ENCODE data around the gene DEFB127. TPM values are rescaled to one million over a fixed set of nuclear protein-coding genes. Genes with fewer than 3 reads are reported as not detected.

DEFB127 gene
- total and polyA plus RNA-seq, 10 of the 15 experiments (the other 5 are each of a cell fraction or from before 2014, with no cell fraction given): not detected

DNA sequence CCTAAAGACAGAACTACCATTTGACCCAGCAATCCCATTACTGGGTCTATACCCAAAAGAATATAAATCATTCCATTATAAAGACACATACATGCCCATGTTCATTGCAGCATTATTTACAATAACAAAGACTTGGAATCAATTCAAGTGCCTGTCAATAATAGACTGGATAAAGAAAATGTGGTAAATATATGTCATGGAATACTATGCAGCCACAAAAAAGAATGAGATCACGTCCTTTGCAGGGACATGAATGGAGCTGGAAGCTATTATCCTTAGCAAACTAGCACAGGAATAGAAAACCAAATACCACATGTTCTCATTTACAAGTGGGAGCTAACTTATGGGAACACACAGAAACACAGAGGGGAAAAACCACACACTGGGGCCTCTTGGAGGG lies 41.0 kb downstream of the DEFB127 start:
- ATAC-seq (no peak), FAIRE-seq (no peak), DNase-seq (ENCODE audit: low read depth, low spot score) (no peak)
- Histone ChIP-seq H3K4me2 (ENCODE audit: control insufficient read depth, insufficient read depth) (no peak overlapping the region), H3K27me3 (replicated peaks in 1 of 2; ENCODE audit: control insufficient read depth in 2 of 2, insufficient read depth in 2 of 2, low read length in 1 of 2) (peaks cover 0 to 3% of the 10 kb centered on the region in 2 experiments; a peak in 2 of 4 replicates), H3K36me3 (ENCODE audit: control insufficient read depth in 2 of 2, insufficient read depth in 2 of 2, low read length in 1 of 2) (no peaks in the 10 kb centered on the region), H3K4me1 (ENCODE audit: control insufficient read depth, insufficient read depth, low read length) (no peaks in the 10 kb centered on the region), H3K4me3 (no peak overlapping the region), H3K79me2 (ENCODE audit: control insufficient read depth, insufficient read depth, low read length) (no peaks in the 10 kb centered on the region), H4K20me1 (ENCODE audit: control insufficient read depth, insufficient read depth) (no peaks in the 10 kb centered on the region), H2AFZ (ENCODE audit: control insufficient read depth, low read depth, low read length) (no peak overlapping the region), H3K9ac (ENCODE audit: control insufficient read depth, insufficient read depth, low read length) (no peak overlapping the region), H3K9me3 (replicated peaks; ENCODE audit: control insufficient read depth, insufficient read depth, low read length) (no peaks in the 10 kb centered on the region), H3K27ac (ENCODE audit: control insufficient read depth, insufficient read depth) (no peak overlapping the region)
- ChIA-PET POLR2A (no interaction called here), RAD21 (ENCODE audit: unreplicated experiment) (no interaction called here), SMC1A (ENCODE audit: uncharacterized antibody, unreplicated experiment) (no interaction called here), CTCF (no interaction called here)
- 5% methylated on average over 1 of the region's 1 CpG for WGBS (ENCODE audit: insufficient coverage, insufficient replicate concordance, low lambda C conversion rate, missing lambda C conversion rate)
- intact Hi-C loops (cut with micrococcal nuclease; ENCODE audit: unreplicated experiment): no loop called here
- in situ Hi-C loops (cut with MboI): no loop called here
- TF ChIP-seq PML (IDR thresholded peaks at IDR 0.05; ENCODE audit: low read length) (no peak), CBFB (IDR thresholded peaks at IDR 0.05; ENCODE audit: low read depth) (no peak)
- TF ChIP-seq, protein P1, sequence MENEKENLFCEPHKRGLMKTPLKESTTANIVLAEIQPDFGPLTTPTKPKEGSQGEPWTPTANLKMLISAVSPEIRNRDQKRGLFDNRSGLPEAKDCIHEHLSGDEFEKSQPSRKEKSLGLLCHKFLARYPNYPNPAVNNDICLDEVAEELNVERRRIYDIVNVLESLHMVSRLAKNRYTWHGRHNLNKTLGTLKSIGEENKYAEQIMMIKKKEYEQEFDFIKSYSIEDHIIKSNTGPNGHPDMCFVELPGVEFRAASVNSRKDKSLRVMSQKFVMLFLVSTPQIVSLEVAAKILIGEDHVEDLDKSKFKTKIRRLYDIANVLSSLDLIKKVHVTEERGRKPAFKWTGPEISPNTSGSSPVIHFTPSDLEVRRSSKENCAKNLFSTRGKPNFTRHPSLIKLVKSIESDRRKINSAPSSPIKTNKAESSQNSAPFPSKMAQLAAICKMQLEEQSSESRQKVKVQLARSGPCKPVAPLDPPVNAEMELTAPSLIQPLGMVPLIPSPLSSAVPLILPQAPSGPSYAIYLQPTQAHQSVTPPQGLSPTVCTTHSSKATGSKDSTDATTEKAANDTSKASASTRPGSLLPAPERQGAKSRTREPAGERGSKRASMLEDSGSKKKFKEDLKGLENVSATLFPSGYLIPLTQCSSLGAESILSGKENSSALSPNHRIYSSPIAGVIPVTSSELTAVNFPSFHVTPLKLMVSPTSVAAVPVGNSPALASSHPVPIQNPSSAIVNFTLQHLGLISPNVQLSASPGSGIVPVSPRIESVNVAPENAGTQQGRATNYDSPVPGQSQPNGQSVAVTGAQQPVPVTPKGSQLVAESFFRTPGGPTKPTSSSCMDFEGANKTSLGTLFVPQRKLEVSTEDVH (IDR thresholded peaks at IDR 0.05; ENCODE audit: low read depth, partially characterized antibody): no peak
- no TSS peak for BruUV-seq (replicated peaks)

- no peak overlapping the region for H2AFZ ChIP-seq (ENCODE audit: control insufficient read depth, low read depth, low read length)
- H3K9ac ChIP-seq (ENCODE audit: control insufficient read depth, insufficient read depth, low read length): no peak overlapping the region
- in situ Hi-C loops (cut with MboI) (no loop called here), intact Hi-C loops (cut with micrococcal nuclease; ENCODE audit: unreplicated experiment) (no loop called here)
- H3K4me3 ChIP-seq: no peak overlapping the region
- ChIA-PET SMC1A (ENCODE audit: uncharacterized antibody, unreplicated experiment) (no interaction called here), RAD21 (ENCODE audit: unreplicated experiment) (no interaction called here), POLR2A (no interaction called here), CTCF (no interaction called here)
- BruUV-seq (replicated peaks): no TSS peak
- FAIRE-seq (no peak), ATAC-seq (no peak), DNase-seq (ENCODE audit: low read depth, low spot score) (no peak)
- H4K20me1 ChIP-seq (ENCODE audit: control insufficient read depth, insufficient read depth): no peaks in the 10 kb centered on the region
- no peaks in the 10 kb centered on the region for H3K4me1 ChIP-seq (ENCODE audit: control insufficient read depth, insufficient read depth, low read length)
- H3K79me2 ChIP-seq (ENCODE audit: control insufficient read depth, insufficient read depth, low read length): no peaks in the 10 kb centered on the region
- no peaks in the 10 kb centered on the region for H3K9me3 ChIP-seq (replicated peaks; ENCODE audit: control insufficient read depth, insufficient read depth, low read length)
- H3K4me2 ChIP-seq (ENCODE audit: control insufficient read depth, insufficient read depth): no peak overlapping the region
- H3K27me3 ChIP-seq (replicated peaks in 1 of 2; ENCODE audit: control insufficient read depth in 2 of 2, insufficient read depth in 2 of 2, low read length in 1 of 2): peaks cover 0 to 3% of the 10 kb centered on the region in 2 experiments; a peak in 2 of 4 replicates
- H3K36me3 ChIP-seq (ENCODE audit: control insufficient read depth in 2 of 2, insufficient read depth in 2 of 2, low read length in 1 of 2): no peaks in the 10 kb centered on the region
- WGBS (ENCODE audit: insufficient coverage, insufficient replicate concordance, low lambda C conversion rate, missing lambda C conversion rate): 1% methylated on average over 4 of the region's 4 CpGs
- H3K27ac ChIP-seq (ENCODE audit: control insufficient read depth, insufficient read depth): no peak overlapping the region
- no peak for TF ChIP-seq IKZF1 (conservative IDR thresholded peaks at IDR 0.05)
- TF ChIP-seq REST (IDR thresholded peaks at IDR 0.05; ENCODE audit: low read depth, low read length): no peak
- TF ChIP-seq NKRF (conservative IDR thresholded peaks at IDR 0.05): no peak
- no peak for TF ChIP-seq SUPT20H (IDR thresholded peaks at IDR 0.05; ENCODE audit: borderline replicate concordance, control insufficient read depth, low read depth, low read length)
- TF ChIP-seq MXI1 (IDR thresholded peaks at IDR 0.05; ENCODE audit: low read depth, low read length): no peak
- TF ChIP-seq CHD4 (IDR thresholded peaks at IDR 0.05): no peak
Measured at GRCh38 chr20:199996-200395, 42.7 kb downstream of the DEFB127 start.
